ENCODE results near the gene TMPRSS3.

- TF ChIP-seq CTCF (IDR thresholded peaks at IDR 0.05) (no peak), EZH2phosphoT487 (IDR thresholded peaks at IDR 0.05) (no peak)
These were observed 17.4 kb downstream of the TMPRSS3 start for GRCh38 chr21:42378418-42378817.

All from neural progenitor cell (in vitro differentiated cells).